IPS-NIHi11 (cell line): Measurements from ENCODE around the gene CCL17.
"Not testable (repeated sequence)": the region's sequence is repeated elsewhere in the genome, so short reads cannot be mapped to it uniquely, and the experiment has no call there.

Source experiments
- DNase-seq: peaks from one replicate; pipeline ENCODE4 v3.0.0; 2012; ENCODE audit warnings: mixed read lengths, low spot score

Gene CCL17

GRCh38 chr16:57403965-57404817, at the start of gene CCL17:
CCL17 (plus strand) TSS chr16:57404767; CDS start chr16:57413933, 9,166 bp downstream.
- no peak for DNase-seq

GRCh38 chr16:57355898-57356414, 48.6 kb upstream of the CCL17 start:
- DNase-seq = no peak

GRCh38 chr16:57356547-57356946, 48.0 kb upstream of the CCL17 start:
- no peak for DNase-seq

- DNase-seq = no peak
Measured at GRCh38 chr16:57357330-57358085, 47.1 kb upstream of the CCL17 start.

- DNase-seq = no peak
Measured at GRCh38 chr16:57358086-57358420, 46.5 kb upstream of the CCL17 start.

GRCh38 chr16:57358527-57359095, 46.0 kb upstream of the CCL17 start, which contains the start of gene CCL22:
CCL22 (plus strand) TSS chr16:57358783; CDS start chr16:57358817, 34 bp downstream.
- no peak for DNase-seq

GRCh38 chr16:57360321-57360935, 44.1 kb upstream of the CCL17 start:
- no peak for DNase-seq

- DNase-seq = no peak
Measured at GRCh38 chr16:57361404-57361803, 43.2 kb upstream of the CCL17 start.

- DNase-seq = no peak
Measured at GRCh38 chr16:57364143-57364542, 40.4 kb upstream of the CCL17 start.

GRCh38 chr16:57366544-57367040, 38.0 kb upstream of the CCL17 start:
- DNase-seq = no peak

GRCh38 chr16:57367116-57367752, 37.3 kb upstream of the CCL17 start:
- no peak for DNase-seq

- DNase-seq = peak; percentile 91
Measured at GRCh38 chr16:57371494-57372371, 32.8 kb upstream of the CCL17 start.

GRCh38 chr16:57372372-57373116, 32.0 kb upstream of the CCL17 start, which contains the start of gene CX3CL1:
CX3CL1 (plus strand) TSS chr16:57372490; CDS start chr16:57372569, 79 bp downstream.
- peak; percentile 48 for DNase-seq

- DNase-seq = no peak
Measured at GRCh38 chr16:57373117-57373947, 31.2 kb upstream of the CCL17 start.

GRCh38 chr16:57374067-57374534, 30.5 kb upstream of the CCL17 start:
- no peak for DNase-seq

- DNase-seq = not testable (repeated sequence)
Measured at GRCh38 chr16:57374925-57375465, 29.6 kb upstream of the CCL17 start.

- DNase-seq = no peak
Measured at GRCh38 chr16:57376313-57376818, 28.2 kb upstream of the CCL17 start.
